ENCODE results near the gene ELOB. TPM values are rescaled to one million over a fixed set of nuclear protein-coding genes. Genes with fewer than 3 reads are reported as not detected.

The ELOB gene
- total and polyA plus RNA-seq, 2 of the 8 experiments (the other 6 are each of a cell fraction or from before 2014, with no cell fraction given): 237 to 1,357 TPM

GRCh38 chr16:2783581-2784357 is 6.7 kb upstream of the ELOB start:
- ChIA-PET POLR2A (ENCODE audit: partially characterized antibody) (interaction anchor here (0.5 to 3.7 kb wide), 11 partner anchors 10 to 817 kb away, joined by 3 to 28 read pairs (median 3); partner anchors contain the start of genes RNF151 and SRRM2), CTCF (ENCODE audit: partially characterized antibody) (interaction anchor here (0.6 to 2.3 kb wide), 14 partner anchors 9 to 534 kb away, joined by 3 to 7 read pairs (median 3); no protein-coding TSS in a partner anchor)
- no peaks in the 10 kb centered on the region for H3K9me3 ChIP-seq (ENCODE audit: insufficient read depth in 2 of 2, low read depth in 1 of 2, low read length in 1 of 2)
- H2BK15ac ChIP-seq (ENCODE audit: low read length): no peak overlapping the region
- H3K56ac ChIP-seq (replicated peaks; ENCODE audit: insufficient read length, low read depth, low read length): no peak overlapping the region
- H3K9ac ChIP-seq (replicated peaks in 1 of 4; ENCODE audit: extremely low read depth in 1 of 4, low read depth in 3 of 4, low read length in 3 of 4): no peak overlapping the region
- no peak overlapping the region for H3K23ac ChIP-seq (ENCODE audit: insufficient read length)
- no peak overlapping the region for H2BK20ac ChIP-seq (ENCODE audit: low read length)
- no peak overlapping the region for H3K4ac ChIP-seq (replicated peaks; ENCODE audit: insufficient read length, low read depth, low read length)
- no peak overlapping the region for H2BK12ac ChIP-seq (ENCODE audit: low read depth, low read length)
- H2AFZ ChIP-seq (ENCODE audit: low read length): no peak overlapping the region
- no peaks in the 10 kb centered on the region for H3K36me3 ChIP-seq (ENCODE audit: control insufficient read depth in 2 of 4, insufficient read depth in 4 of 4, low read length in 3 of 4)
- no peaks in the 10 kb centered on the region; the same call in 1 of the 2 replicates for H3K79me1 ChIP-seq (ENCODE audit: low read depth, low read length)
- no peak overlapping the region for H3K14ac ChIP-seq (ENCODE audit: insufficient read length)
- H3K4me3 ChIP-seq (ENCODE audit: extremely low read depth in 1 of 4, insufficient read depth in 2 of 4, low read depth in 3 of 4, low read length in 4 of 4): no peak overlapping the region
- H3K27ac ChIP-seq (ENCODE audit: low read depth, low read length): no peak overlapping the region
- no peak overlapping the region for H3K4me2 ChIP-seq (ENCODE audit: insufficient read depth in 1 of 2, low read depth in 2 of 2, low read length in 2 of 2)
- WGBS, 2 experiments (ENCODE audit: extremely low coverage in 1 of 2, insufficient coverage in 1 of 2, insufficient read length in 1 of 2, insufficient replicate concordance in 2 of 2, low coverage in 1 of 2, low lambda C conversion rate in 2 of 2, missing lambda C conversion rate in 1 of 2): 85% methylated on average over 15 of the region's 15 CpGs; no CpG with 5 or more reads in 1 of the 2 experiments
- peaks cover 0 to 2% (median under 1%) of the 10 kb centered on the region in 4 experiments; a peak in 1 of 7 replicates for H3K4me1 ChIP-seq (replicated peaks in 1 of 4; ENCODE audit: control insufficient read depth in 3 of 4, insufficient read depth in 4 of 4, low read length in 3 of 4)
- H3K27me3 ChIP-seq (replicated peaks in 1 of 4; ENCODE audit: control insufficient read depth in 3 of 4, extremely low read depth in 1 of 4, insufficient read depth in 3 of 4, low read length in 3 of 4): peaks cover 0 to 3% (median 0%) of the 10 kb centered on the region in 4 experiments; a peak in 2 of 7 replicates
- H4K5ac ChIP-seq (ENCODE audit: insufficient read length, low read depth, low read length): no peak overlapping the region
- no peak for TF ChIP-seq CTCF (IDR thresholded peaks at IDR 0.05; ENCODE audit: control extremely low read depth in 1 of 3, insufficient read depth in 1 of 3, low read depth in 1 of 3, low read length in 3 of 3)
- no peak for TF ChIP-seq EZH2 (IDR thresholded peaks at IDR 0.05; ENCODE audit: low read depth, low read length, severe bottlenecking)
- no peak for TF ChIP-seq NANOG (IDR thresholded peaks at IDR 0.05; ENCODE audit: insufficient read depth, low read depth, low read length, poor library complexity, severe bottlenecking)
- TF ChIP-seq MAX (IDR thresholded peaks at IDR 0.05): no peak
- TF ChIP-seq ZNF274 (IDR thresholded peaks at IDR 0.05; ENCODE audit: borderline replicate concordance, extremely low read depth, low read length): no peak
- DNase-seq (ENCODE audit: low read depth in 1 of 2, low spot score in 2 of 2) (no peak), FAIRE-seq (no peak)
- H4K91ac ChIP-seq (replicated peaks; ENCODE audit: insufficient read length, low read length): no peak overlapping the region
- no peak overlapping the region for H4K8ac ChIP-seq (ENCODE audit: extremely low read depth, insufficient read depth, low read length)
- no peak overlapping the region for H2BK120ac ChIP-seq (replicated peaks; ENCODE audit: low read depth, low read length)
- no peaks in the 10 kb centered on the region for H4K20me1 ChIP-seq (replicated peaks in 1 of 2; ENCODE audit: control insufficient read depth in 1 of 2, insufficient read depth in 2 of 2, low read length in 2 of 2)
- H3K23me2 ChIP-seq (ENCODE audit: low read depth, low read length): no peaks in the 10 kb centered on the region; the same call in 1 of the 2 replicates
- H2BK5ac ChIP-seq (ENCODE audit: low read depth, low read length): no peak overlapping the region
- H3K79me2 ChIP-seq (ENCODE audit: control insufficient read depth in 1 of 2, insufficient read depth in 2 of 2, low read length in 2 of 2): no peaks in the 10 kb centered on the region
- H2AK5ac ChIP-seq (ENCODE audit: low read depth, low read length): no peak overlapping the region
- no peak overlapping the region for H3K18ac ChIP-seq (ENCODE audit: extremely low read depth, low read length)
